ENCODE data around the gene SELENOK. TPM values are rescaled to one million over a fixed set of nuclear protein-coding genes. Genes with fewer than 3 reads are reported as not detected.
"Not testable (repeated sequence)": the region's sequence is repeated elsewhere in the genome, so short reads cannot be mapped to it uniquely, and the experiment has no call there.

SELENOK gene
- total RNA-seq (2014; rRNA removed; shearing (Covaris generic)) = 42.8 and 44.1 TPM in 2 replicates

- H3K9me3 ChIP-seq (replicated peaks) = no peaks in the 10 kb centered on the region
- peak within 1 kb of the TSS; percentile 46 for H3K27ac ChIP-seq
- peak within 1 kb of the TSS; percentile 74 for H3K4me3 ChIP-seq
- peaks cover 6% of the 10 kb centered on the region for H3K4me1 ChIP-seq
- H3K36me3 ChIP-seq = peaks cover 3% of the 10 kb centered on the region
- no peaks in the 10 kb centered on the region for H3K27me3 ChIP-seq
- DNase-seq = peak; percentile 96 to 97
Measured at GRCh38 chr3:53891497-53892285, at the start of gene SELENOK. Gene SELENOK, minus strand, starts transcription at chr3:53891859.

GRCh38 chr3:53941184-53941583 lies 49.5 kb upstream of the SELENOK start:
- DNase-seq = no peak
- Histone ChIP-seq H3K27me3 (0 out of 2 replicates have a peak, but pooled peaks cover 3% of the 10 kb centered on the region), H3K9me3 (replicated peaks) (no peaks in the 10 kb centered on the region), H3K4me1 (peaks cover 2% of the 10 kb centered on the region; the same call in 1 of the 2 replicates), H3K27ac (no peak overlapping the region), H3K36me3 (no peaks in the 10 kb centered on the region), H3K4me3 (no peak overlapping the region)

GRCh38 chr3:53940623-53941022 lies 49.0 kb upstream of the SELENOK start:
- H3K36me3 ChIP-seq = no peaks in the 10 kb centered on the region
- DNase-seq = no peak

GRCh38 chr3:53939813-53940212 lies 48.2 kb upstream of the SELENOK start:
- DNase-seq = no peak
- H3K36me3 ChIP-seq = no peaks in the 10 kb centered on the region
- peaks cover 2% of the 10 kb centered on the region; the same call in 1 of the 2 replicates for H3K4me1 ChIP-seq

More at GRCh38 chr3:53940623-53941022, 49.0 kb upstream of the SELENOK start:
- H3K27ac ChIP-seq = no peak overlapping the region
- H3K27me3 ChIP-seq = 0 out of 2 replicates have a peak, but pooled peaks cover 3% of the 10 kb centered on the region
- H3K4me1 ChIP-seq = peaks cover 2% of the 10 kb centered on the region; the same call in 1 of the 2 replicates
- no peaks in the 10 kb centered on the region for H3K9me3 ChIP-seq (replicated peaks)
- no peak overlapping the region for H3K4me3 ChIP-seq

GRCh38 chr3:53939086-53939582 lies 47.5 kb upstream of the SELENOK start:
- H3K4me3 ChIP-seq = no peak overlapping the region
- 0 out of 2 replicates have a peak, but pooled peaks cover 3% of the 10 kb centered on the region for H3K27me3 ChIP-seq
- peak; percentile 75 to 84 for DNase-seq
- no peaks in the 10 kb centered on the region for H3K36me3 ChIP-seq
- peaks cover 2% of the 10 kb centered on the region; the same call in 1 of the 2 replicates for H3K4me1 ChIP-seq
- H3K27ac ChIP-seq = no peak overlapping the region
- H3K9me3 ChIP-seq (replicated peaks) = no peaks in the 10 kb centered on the region

More at GRCh38 chr3:53939813-53940212, 48.2 kb upstream of the SELENOK start:
- Histone ChIP-seq H3K4me3 (no peak overlapping the region), H3K9me3 (replicated peaks) (no peaks in the 10 kb centered on the region), H3K27ac (no peak overlapping the region), H3K27me3 (0 out of 2 replicates have a peak, but pooled peaks cover 3% of the 10 kb centered on the region)

- Histone ChIP-seq H3K36me3 (no peaks in the 10 kb centered on the region), H3K4me3 (no peak overlapping the region), H3K27me3 (0 out of 2 replicates have a peak, but pooled peaks cover 3% of the 10 kb centered on the region), H3K27ac (no peak overlapping the region), H3K9me3 (replicated peaks) (no peaks in the 10 kb centered on the region), H3K4me1 (peaks cover 2% of the 10 kb centered on the region; the same call in 1 of the 2 replicates)
- DNase-seq = peak; percentile 26 to 69
Measured at GRCh38 chr3:53938645-53939044, 47.0 kb upstream of the SELENOK start.

- Histone ChIP-seq H3K27ac (no peak overlapping the region), H3K27me3 (0 out of 2 replicates have a peak, but pooled peaks cover 3% of the 10 kb centered on the region), H3K4me1 (peaks cover 2% of the 10 kb centered on the region; the same call in 1 of the 2 replicates), H3K4me3 (no peak overlapping the region), H3K36me3 (no peaks in the 10 kb centered on the region), H3K9me3 (replicated peaks) (no peaks in the 10 kb centered on the region)
- no peak for DNase-seq
Measured at GRCh38 chr3:53936347-53936746, 44.7 kb upstream of the SELENOK start.

GRCh38 chr3:53935283-53935901 lies 43.7 kb upstream of the SELENOK start:
- no peak for DNase-seq
- no peak overlapping the region for H3K4me3 ChIP-seq

GRCh38 chr3:53927208-53927872 lies 35.7 kb upstream of the SELENOK start:
- H3K4me3 ChIP-seq; H3K9me3 ChIP-seq (replicated peaks); DNase-seq; H3K36me3 ChIP-seq; H3K27ac ChIP-seq; H3K4me1 ChIP-seq; H3K27me3 ChIP-seq: not testable (repeated sequence)

More at GRCh38 chr3:53935283-53935901, 43.7 kb upstream of the SELENOK start:
- Histone ChIP-seq H3K9me3 (replicated peaks) (no peaks in the 10 kb centered on the region), H3K4me1 (peaks cover 2% of the 10 kb centered on the region; the same call in 1 of the 2 replicates), H3K27ac (no peak overlapping the region), H3K36me3 (no peaks in the 10 kb centered on the region), H3K27me3 (0 out of 2 replicates have a peak, but pooled peaks cover 3% of the 10 kb centered on the region)

GRCh38 chr3:53921296-53921695 lies 29.6 kb upstream of the SELENOK start:
- Histone ChIP-seq H3K4me3 (no peak overlapping the region), H3K27ac (no peak overlapping the region), H3K9me3 (replicated peaks) (no peaks in the 10 kb centered on the region), H3K4me1 (no peaks in the 10 kb centered on the region), H3K27me3 (no peaks in the 10 kb centered on the region), H3K36me3 (no peaks in the 10 kb centered on the region)
- peak in 1 of 2 experiments; percentile 2 for DNase-seq

GRCh38 chr3:53919741-53920140 lies 28.1 kb upstream of the SELENOK start:
- no peak for DNase-seq
- no peaks in the 10 kb centered on the region for H3K27me3 ChIP-seq
- H3K9me3 ChIP-seq (replicated peaks) = no peaks in the 10 kb centered on the region
- no peak overlapping the region for H3K4me3 ChIP-seq
- H3K4me1 ChIP-seq = no peaks in the 10 kb centered on the region
- no peaks in the 10 kb centered on the region for H3K36me3 ChIP-seq
- no peak overlapping the region for H3K27ac ChIP-seq

GRCh38 chr3:53913401-53913800 lies 21.7 kb upstream of the SELENOK start:
- H3K36me3 ChIP-seq = no peaks in the 10 kb centered on the region
- H3K4me3 ChIP-seq = no peak overlapping the region
- no peaks in the 10 kb centered on the region for H3K27me3 ChIP-seq
- no peaks in the 10 kb centered on the region for H3K4me1 ChIP-seq
- no peak overlapping the region for H3K27ac ChIP-seq
- no peak for DNase-seq
- no peaks in the 10 kb centered on the region for H3K9me3 ChIP-seq (replicated peaks)

- no peaks in the 10 kb centered on the region for H3K27me3 ChIP-seq
- H3K9me3 ChIP-seq (replicated peaks) = no peaks in the 10 kb centered on the region
- DNase-seq = no peak
- H3K27ac ChIP-seq = no peak overlapping the region
- no peaks in the 10 kb centered on the region for H3K36me3 ChIP-seq
- H3K4me3 ChIP-seq = no peak overlapping the region
- no peaks in the 10 kb centered on the region for H3K4me1 ChIP-seq
Measured at GRCh38 chr3:53902711-53903110, 11.1 kb upstream of the SELENOK start.

GRCh38 chr3:53902067-53902466 lies 10.4 kb upstream of the SELENOK start:
- Histone ChIP-seq H3K4me1 (no peaks in the 10 kb centered on the region), H3K4me3 (no peak overlapping the region), H3K27ac (no peak overlapping the region), H3K36me3 (no peaks in the 10 kb centered on the region), H3K27me3 (no peaks in the 10 kb centered on the region), H3K9me3 (replicated peaks) (no peaks in the 10 kb centered on the region)
- DNase-seq = no peak
